ENCODE measurements around the gene PRAMEF12. TPM values are rescaled to one million over a fixed set of nuclear protein-coding genes. Genes with fewer than 3 reads are reported as not detected.

Gene PRAMEF12
- total and polyA plus RNA-seq, 10 of the 15 experiments (the other 5 are each of a cell fraction or from before 2014, with no cell fraction given): not detected

DNA sequence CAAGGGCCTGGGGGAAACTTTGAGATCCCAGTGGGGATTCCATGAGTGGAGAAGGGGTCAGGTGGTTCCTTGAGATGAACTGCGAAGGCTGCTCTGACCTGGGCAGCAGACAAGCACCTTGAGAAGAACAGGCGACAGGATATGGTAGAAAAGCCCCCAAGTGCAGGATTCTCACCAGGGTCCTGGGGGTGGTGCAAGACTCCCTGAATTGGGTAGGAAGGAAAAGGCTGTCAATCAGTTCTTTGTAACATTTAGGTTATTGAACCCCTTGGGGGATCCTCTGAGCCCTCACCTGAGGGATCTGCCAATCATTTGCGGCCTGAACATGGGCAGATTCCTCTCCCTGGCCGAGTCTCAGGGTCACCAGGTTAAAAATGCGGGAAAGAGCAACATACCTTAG lies 2.4 kb upstream of the PRAMEF12 start:
- no peak for FAIRE-seq
- ChIA-PET CTCF (no interaction called here), RAD21 (ENCODE audit: unreplicated experiment) (no interaction called here), POLR2A (no interaction called here), SMC1A (ENCODE audit: uncharacterized antibody, unreplicated experiment) (no interaction called here)
- intact Hi-C loops (cut with micrococcal nuclease; ENCODE audit: unreplicated experiment): no loop called here
- Histone ChIP-seq H3K27me3 (replicated peaks in 1 of 2; ENCODE audit: control insufficient read depth in 2 of 2, insufficient read depth in 2 of 2, low read length in 1 of 2) (no peaks in the 10 kb centered on the region; a peak in 1 of 4 replicates), H3K79me2 (ENCODE audit: control insufficient read depth, insufficient read depth, low read length) (no peaks in the 10 kb centered on the region), H3K4me1 (ENCODE audit: control insufficient read depth, insufficient read depth, low read length) (no peaks in the 10 kb centered on the region), H3K36me3 (ENCODE audit: control insufficient read depth in 2 of 2, insufficient read depth in 2 of 2, low read length in 1 of 2) (no peaks in the 10 kb centered on the region), H2AFZ (ENCODE audit: control insufficient read depth, low read depth, low read length) (no peak overlapping the region), H3K9me3 (replicated peaks; ENCODE audit: control insufficient read depth, insufficient read depth, low read length) (no peaks in the 10 kb centered on the region), H3K27ac (ENCODE audit: control insufficient read depth, insufficient read depth) (no peak overlapping the region), H3K4me2 (ENCODE audit: control insufficient read depth, insufficient read depth) (no peak overlapping the region), H4K20me1 (ENCODE audit: control insufficient read depth, insufficient read depth) (no peaks in the 10 kb centered on the region), H3K4me3 (no peak overlapping the region), H3K9ac (ENCODE audit: control insufficient read depth, insufficient read depth, low read length) (no peak overlapping the region)
- 3% methylated on average over 5 of the region's 5 CpGs for WGBS (ENCODE audit: insufficient coverage, insufficient replicate concordance, low lambda C conversion rate, missing lambda C conversion rate)
- no TSS peak for BruUV-seq (replicated peaks)
- ATAC-seq: no peak
- TF ChIP-seq, protein P1, sequence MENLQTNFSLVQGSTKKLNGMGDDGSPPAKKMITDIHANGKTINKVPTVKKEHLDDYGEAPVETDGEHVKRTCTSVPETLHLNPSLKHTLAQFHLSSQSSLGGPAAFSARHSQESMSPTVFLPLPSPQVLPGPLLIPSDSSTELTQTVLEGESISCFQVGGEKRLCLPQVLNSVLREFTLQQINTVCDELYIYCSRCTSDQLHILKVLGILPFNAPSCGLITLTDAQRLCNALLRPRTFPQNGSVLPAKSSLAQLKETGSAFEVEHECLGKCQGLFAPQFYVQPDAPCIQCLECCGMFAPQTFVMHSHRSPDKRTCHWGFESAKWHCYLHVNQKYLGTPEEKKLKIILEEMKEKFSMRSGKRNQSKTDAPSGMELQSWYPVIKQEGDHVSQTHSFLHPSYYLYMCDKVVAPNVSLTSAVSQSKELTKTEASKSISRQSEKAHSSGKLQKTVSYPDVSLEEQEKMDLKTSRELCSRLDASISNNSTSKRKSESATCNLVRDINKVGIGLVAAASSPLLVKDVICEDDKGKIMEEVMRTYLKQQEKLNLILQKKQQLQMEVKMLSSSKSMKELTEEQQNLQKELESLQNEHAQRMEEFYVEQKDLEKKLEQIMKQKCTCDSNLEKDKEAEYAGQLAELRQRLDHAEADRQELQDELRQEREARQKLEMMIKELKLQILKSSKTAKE (IDR thresholded peaks at IDR 0.05; ENCODE audit: low read depth, poor library complexity, severe bottlenecking): no peak
- TF ChIP-seq CREB1 (IDR thresholded peaks at IDR 0.05; ENCODE audit: low read depth) (no peak), MTA3 (IDR thresholded peaks at IDR 0.05; ENCODE audit: borderline replicate concordance, low read length) (no peak), SREBF2 (IDR thresholded peaks at IDR 0.05; ENCODE audit: low read length) (no peak), TBL1XR1 (IDR thresholded peaks at IDR 0.05; ENCODE audit: low read depth, low read length) (no peak), CREM (IDR thresholded peaks at IDR 0.05; ENCODE audit: low read depth) (no peak), EP300 (IDR thresholded peaks at IDR 0.05; ENCODE audit: borderline replicate concordance in 1 of 2, control insufficient read depth in 1 of 2, low read depth in 2 of 2, low read length in 2 of 2) (no peak), IKZF1 (conservative IDR thresholded peaks at IDR 0.05) (no peak), WRNIP1 (IDR thresholded peaks at IDR 0.05; ENCODE audit: borderline replicate concordance, low read depth, low read length) (no peak), PML (IDR thresholded peaks at IDR 0.05; ENCODE audit: low read length) (no peak), RFX5 (IDR thresholded peaks at IDR 0.05; ENCODE audit: low read depth, low read length) (no peak), ATF3 (IDR thresholded peaks at IDR 0.05; ENCODE audit: borderline replicate concordance, extremely low read depth, low read depth, low read length) (no peak), YY1 (IDR thresholded peaks at IDR 0.05; ENCODE audit: low read depth, low read length) (no peak), CBFB (IDR thresholded peaks at IDR 0.05; ENCODE audit: low read depth) (no peak)
- TF ChIP-seq, protein P2, sequence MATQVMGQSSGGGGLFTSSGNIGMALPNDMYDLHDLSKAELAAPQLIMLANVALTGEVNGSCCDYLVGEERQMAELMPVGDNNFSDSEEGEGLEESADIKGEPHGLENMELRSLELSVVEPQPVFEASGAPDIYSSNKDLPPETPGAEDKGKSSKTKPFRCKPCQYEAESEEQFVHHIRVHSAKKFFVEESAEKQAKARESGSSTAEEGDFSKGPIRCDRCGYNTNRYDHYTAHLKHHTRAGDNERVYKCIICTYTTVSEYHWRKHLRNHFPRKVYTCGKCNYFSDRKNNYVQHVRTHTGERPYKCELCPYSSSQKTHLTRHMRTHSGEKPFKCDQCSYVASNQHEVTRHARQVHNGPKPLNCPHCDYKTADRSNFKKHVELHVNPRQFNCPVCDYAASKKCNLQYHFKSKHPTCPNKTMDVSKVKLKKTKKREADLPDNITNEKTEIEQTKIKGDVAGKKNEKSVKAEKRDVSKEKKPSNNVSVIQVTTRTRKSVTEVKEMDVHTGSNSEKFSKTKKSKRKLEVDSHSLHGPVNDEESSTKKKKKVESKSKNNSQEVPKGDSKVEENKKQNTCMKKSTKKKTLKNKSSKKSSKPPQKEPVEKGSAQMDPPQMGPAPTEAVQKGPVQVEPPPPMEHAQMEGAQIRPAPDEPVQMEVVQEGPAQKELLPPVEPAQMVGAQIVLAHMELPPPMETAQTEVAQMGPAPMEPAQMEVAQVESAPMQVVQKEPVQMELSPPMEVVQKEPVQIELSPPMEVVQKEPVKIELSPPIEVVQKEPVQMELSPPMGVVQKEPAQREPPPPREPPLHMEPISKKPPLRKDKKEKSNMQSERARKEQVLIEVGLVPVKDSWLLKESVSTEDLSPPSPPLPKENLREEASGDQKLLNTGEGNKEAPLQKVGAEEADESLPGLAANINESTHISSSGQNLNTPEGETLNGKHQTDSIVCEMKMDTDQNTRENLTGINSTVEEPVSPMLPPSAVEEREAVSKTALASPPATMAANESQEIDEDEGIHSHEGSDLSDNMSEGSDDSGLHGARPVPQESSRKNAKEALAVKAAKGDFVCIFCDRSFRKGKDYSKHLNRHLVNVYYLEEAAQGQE (IDR thresholded peaks at IDR 0.05; ENCODE audit: low read depth, low read length): no peak
- in situ Hi-C loops (cut with MboI): no loop called here
- DNase-seq (ENCODE audit: low read depth, low spot score): no peak

Measured in GM12878 (cell line).